ENCODE data around the gene SLC25A44.

DNA sequence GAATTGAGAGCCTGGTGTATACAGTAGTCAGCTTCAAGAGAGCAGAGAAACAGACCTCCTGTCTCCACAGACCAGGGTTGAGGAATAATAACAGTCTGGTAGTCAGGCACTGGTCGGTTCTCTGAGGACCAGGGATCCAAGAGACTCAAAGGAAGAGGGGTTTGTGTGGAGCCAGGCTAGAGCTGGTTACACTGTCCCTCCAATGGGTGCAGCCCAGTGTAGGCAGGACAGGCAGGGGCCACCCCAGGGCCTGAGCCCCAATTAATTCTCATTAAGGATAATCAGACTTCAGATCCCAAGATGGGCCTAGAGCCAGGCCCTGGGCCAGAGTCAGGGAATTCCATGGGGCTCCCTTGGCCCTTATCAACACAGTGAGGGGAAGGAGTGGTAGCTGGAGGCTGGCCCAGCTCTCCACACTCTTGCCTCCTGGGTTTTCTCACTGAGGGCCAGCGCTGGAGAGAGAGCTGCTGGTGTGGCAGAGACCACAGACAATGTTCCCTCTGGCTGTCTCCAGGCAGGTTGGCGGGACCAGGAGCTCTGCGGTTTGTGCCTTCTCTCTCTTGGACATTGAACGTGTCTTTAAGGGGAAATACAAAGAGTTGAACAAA, 31.4 kb upstream of the SLC25A44 start:
- no peak for TF ChIP-seq EZH2phosphoT487 (IDR thresholded peaks at IDR 0.05; ENCODE audit: borderline replicate concordance)
- TF ChIP-seq, protein P1, sequence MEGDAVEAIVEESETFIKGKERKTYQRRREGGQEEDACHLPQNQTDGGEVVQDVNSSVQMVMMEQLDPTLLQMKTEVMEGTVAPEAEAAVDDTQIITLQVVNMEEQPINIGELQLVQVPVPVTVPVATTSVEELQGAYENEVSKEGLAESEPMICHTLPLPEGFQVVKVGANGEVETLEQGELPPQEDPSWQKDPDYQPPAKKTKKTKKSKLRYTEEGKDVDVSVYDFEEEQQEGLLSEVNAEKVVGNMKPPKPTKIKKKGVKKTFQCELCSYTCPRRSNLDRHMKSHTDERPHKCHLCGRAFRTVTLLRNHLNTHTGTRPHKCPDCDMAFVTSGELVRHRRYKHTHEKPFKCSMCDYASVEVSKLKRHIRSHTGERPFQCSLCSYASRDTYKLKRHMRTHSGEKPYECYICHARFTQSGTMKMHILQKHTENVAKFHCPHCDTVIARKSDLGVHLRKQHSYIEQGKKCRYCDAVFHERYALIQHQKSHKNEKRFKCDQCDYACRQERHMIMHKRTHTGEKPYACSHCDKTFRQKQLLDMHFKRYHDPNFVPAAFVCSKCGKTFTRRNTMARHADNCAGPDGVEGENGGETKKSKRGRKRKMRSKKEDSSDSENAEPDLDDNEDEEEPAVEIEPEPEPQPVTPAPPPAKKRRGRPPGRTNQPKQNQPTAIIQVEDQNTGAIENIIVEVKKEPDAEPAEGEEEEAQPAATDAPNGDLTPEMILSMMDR (conservative IDR thresholded peaks at IDR 0.05; ENCODE audit: low read length) = no peak
